Heart left ventricle (tissue), 13 donors: ENCODE data around the gene LONP2.

Experiments used
- CTCF ChIP-seq, 12 donors: fragments of 200-600 bp; sonication (generic) in 4 of 12; IDR thresholded peaks; one replicate each; pipeline versions ENCODE4 v1.5.0 to v1.8.0; 2018 to 2022; ENCODE audit warnings: antibody characterized with exemption in 12 of 12, mild to moderate bottlenecking in 5 of 12
- POLR2A ChIP-seq, 2 donors: fragments of 450-650 bp; IDR thresholded peaks; one replicate each; pipeline ENCODE4 v1.6.1; 2017; ENCODE audit warnings: antibody characterized with exemption in 2 of 2, mild to moderate bottlenecking in 2 of 2, moderate library complexity in 2 of 2
- donor health status: ischemic (EF 13 %, LVEDD 7.1; RV severe dilation, severe dysfunction).
- donor health status: DM: no; HTN: yes; CAD: no.
- donor health status: DM: no; HTN: no; CAD: no.
- donor health status: ischemic (EF 25% LVEDD 6.9; RV normal size, moderate dysfunction).
- donor health status: ischemic (EF 25% LVEDD 5.7; RV mildly dilated, moderate dysfunction).
- donor health status: ischemic (EF 35%, LVEDD 5.7; RV mildly dilated, moderate dysfunction).
- donor health status: nonischemic (EF 11% LVEDD 7.7; RV severe dilation, severe dysfunction).
- donor health status: DM: yes; HTN: yes; CAD: no.
- donor health status: PGD.
- donor health status: ischemic (EF 29% LVEDD 5.4; RV normal size, mild dysfunction).
- donor health status: nonischemic (EF 23%, LVEDD 6.1; RV moderate dilation, normal function).

GRCh38 chr16:48370229-48370628 is 126.1 kb downstream of the LONP2 start:
- no peak for TF ChIP-seq CTCF (IDR thresholded peaks at IDR 0.05)
- TF ChIP-seq POLR2A (IDR thresholded peaks at IDR 0.05), result no peak
